ENCODE results near the gene HMCN2.
A peak's percentile ranks its signal among the peaks of the same experiment; 100 is the strongest.

HMCN2 gene

DNA sequence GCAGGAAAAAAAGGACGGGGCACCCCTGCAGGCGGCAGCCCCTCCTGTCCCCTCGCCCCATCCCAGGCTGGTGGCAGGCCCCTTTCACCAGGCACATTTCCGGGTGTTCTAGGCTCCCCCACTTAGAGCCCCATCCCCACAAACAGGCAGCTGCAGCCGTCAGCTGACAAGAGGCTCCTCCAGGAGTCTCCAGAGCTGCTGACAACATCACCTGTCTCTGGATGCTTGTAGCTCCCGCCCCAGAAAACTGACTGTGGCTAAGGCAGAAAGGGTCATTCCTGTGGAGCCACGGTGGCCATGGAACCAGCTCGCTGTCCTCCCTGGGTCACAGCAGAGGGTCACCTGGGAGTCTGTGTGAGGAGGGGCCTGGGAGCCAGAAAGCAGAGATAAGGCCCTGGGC lies 50.9 kb downstream of the HMCN2 start:
- TF ChIP-seq, protein P1, sequence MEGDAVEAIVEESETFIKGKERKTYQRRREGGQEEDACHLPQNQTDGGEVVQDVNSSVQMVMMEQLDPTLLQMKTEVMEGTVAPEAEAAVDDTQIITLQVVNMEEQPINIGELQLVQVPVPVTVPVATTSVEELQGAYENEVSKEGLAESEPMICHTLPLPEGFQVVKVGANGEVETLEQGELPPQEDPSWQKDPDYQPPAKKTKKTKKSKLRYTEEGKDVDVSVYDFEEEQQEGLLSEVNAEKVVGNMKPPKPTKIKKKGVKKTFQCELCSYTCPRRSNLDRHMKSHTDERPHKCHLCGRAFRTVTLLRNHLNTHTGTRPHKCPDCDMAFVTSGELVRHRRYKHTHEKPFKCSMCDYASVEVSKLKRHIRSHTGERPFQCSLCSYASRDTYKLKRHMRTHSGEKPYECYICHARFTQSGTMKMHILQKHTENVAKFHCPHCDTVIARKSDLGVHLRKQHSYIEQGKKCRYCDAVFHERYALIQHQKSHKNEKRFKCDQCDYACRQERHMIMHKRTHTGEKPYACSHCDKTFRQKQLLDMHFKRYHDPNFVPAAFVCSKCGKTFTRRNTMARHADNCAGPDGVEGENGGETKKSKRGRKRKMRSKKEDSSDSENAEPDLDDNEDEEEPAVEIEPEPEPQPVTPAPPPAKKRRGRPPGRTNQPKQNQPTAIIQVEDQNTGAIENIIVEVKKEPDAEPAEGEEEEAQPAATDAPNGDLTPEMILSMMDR (IDR thresholded peaks at IDR 0.05; ENCODE audit: low read depth, low read length) = no peak
- no peaks in the 10 kb centered on the region for H3K27me3 ChIP-seq
- H3K4me3 ChIP-seq (ENCODE audit: low read depth, low read length) = no peak overlapping the region
- DNase-seq = no peak
- H3K9me3 ChIP-seq = no peaks in the 10 kb centered on the region
- peaks cover 16% of the 10 kb centered on the region; the same call in 1 of the 2 replicates for H3K4me1 ChIP-seq
- no peaks in the 10 kb centered on the region for H3K36me3 ChIP-seq

- Histone ChIP-seq H3K36me3 (no peaks in the 10 kb centered on the region), H3K27me3 (no peaks in the 10 kb centered on the region)
- TF ChIP-seq, protein P1 (IDR thresholded peaks at IDR 0.05; ENCODE audit: low read depth, low read length) = no peak
Measured at GRCh38 chr9:130319300-130319699, 53.7 kb downstream of the HMCN2 start.

DNA sequence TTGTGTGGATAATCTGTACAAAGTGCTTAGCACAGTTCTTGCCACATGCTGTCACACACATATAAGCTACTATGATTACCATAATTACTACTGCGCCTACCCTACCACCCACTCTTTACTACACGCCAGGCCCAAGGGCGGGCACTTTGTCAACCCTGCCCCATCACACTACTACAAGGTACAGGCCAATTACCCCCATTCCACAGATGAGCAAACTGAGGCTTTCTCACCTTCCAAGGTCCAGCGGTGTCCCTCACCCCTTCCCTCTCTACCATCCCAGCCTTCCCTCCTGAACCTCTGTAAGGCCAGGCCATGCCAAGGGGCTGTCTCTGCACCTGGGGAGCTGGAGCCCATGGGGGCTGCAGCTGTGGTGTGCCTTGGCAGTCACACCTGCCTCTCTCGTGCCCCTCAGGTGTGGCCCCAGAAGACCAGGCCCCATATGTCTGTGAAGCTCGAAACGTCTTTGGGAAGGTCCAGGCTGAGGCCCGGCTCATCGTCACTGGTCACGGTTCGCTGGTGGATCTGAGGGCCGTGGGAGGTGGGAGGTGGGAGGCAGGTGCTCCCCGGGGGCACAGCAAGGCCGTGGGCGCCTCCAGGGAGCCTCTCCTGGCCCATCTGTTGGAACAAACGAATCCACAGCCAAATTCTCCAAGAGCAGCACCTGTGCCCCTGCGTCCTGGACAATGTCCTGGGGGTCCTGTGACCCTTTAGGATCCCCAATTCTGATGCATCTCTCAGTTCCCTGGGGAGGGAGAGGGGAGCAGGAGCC lies 54.6 kb downstream of the HMCN2 start:
- TF ChIP-seq, protein P1 (IDR thresholded peaks at IDR 0.05; ENCODE audit: low read depth, low read length) = no peak
- peaks cover 16% of the 10 kb centered on the region; the same call in 1 of the 2 replicates for H3K4me1 ChIP-seq
- no peaks in the 10 kb centered on the region for H3K27me3 ChIP-seq
- peak overlapping the region; percentile 39 for H3K4me3 ChIP-seq (ENCODE audit: low read depth, low read length)
- H3K36me3 ChIP-seq = no peaks in the 10 kb centered on the region
- DNase-seq = no peak
- H3K9me3 ChIP-seq = no peaks in the 10 kb centered on the region

More at GRCh38 chr9:130319300-130319699, 53.7 kb downstream of the HMCN2 start:
- Histone ChIP-seq H3K4me3 (ENCODE audit: low read depth, low read length) (no peak overlapping the region), H3K9me3 (no peaks in the 10 kb centered on the region), H3K4me1 (peaks cover 16% of the 10 kb centered on the region; the same call in 1 of the 2 replicates)
- peak; percentile 49 for DNase-seq

DNA sequence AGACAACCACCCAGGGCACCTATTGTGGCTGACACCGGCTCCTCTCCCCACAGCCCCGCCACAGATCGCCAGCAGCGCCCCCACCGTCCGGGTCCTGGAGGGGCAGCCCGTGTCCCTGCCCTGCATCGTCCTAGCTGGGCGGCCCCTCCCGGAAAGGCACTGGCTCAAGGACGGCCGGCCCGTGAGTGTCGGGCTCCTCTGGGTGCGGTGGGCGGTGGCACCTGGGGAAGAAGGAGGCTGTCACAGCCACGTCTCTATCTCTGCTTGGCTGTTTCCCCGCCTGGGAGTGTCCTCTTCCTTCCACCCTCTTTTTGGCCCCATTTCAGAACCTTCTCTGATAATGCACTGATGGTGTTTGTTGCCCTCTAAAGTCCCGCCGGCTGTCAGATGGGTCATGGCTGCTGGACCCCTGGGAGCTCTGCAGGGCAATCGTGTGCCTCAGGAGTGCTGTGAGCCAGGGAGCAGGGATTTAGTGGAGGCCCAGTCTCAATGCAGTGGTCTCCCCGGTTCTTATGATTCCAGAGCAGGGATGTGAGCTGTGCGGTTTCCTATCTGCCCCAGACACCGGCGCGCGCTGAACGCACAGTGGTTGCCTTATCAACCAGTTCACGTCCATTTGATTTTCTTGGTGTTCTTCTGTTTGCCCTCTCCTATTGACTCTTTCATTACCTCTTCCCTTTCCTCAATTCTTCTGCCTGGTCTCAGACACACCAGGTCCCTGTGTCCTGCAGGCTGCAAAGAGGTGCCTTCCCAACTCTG lies 55.3 kb downstream of the HMCN2 start:
- DNase-seq = peak; percentile 65
- Histone ChIP-seq H3K27me3 (no peaks in the 10 kb centered on the region), H3K4me3 (ENCODE audit: low read depth, low read length) (peak overlapping the region; percentile 39), H3K4me1 (peaks cover 19% of the 10 kb centered on the region), H3K36me3 (no peaks in the 10 kb centered on the region), H3K9me3 (no peaks in the 10 kb centered on the region)
- TF ChIP-seq, protein P1 (IDR thresholded peaks at IDR 0.05; ENCODE audit: low read depth, low read length) = peak; percentile 37

- H3K27me3 ChIP-seq = no peaks in the 10 kb centered on the region
- H3K9me3 ChIP-seq = no peaks in the 10 kb centered on the region
- TF ChIP-seq, protein P1 (IDR thresholded peaks at IDR 0.05; ENCODE audit: low read depth, low read length) = no peak
- no peaks in the 10 kb centered on the region for H3K36me3 ChIP-seq
- no peak for DNase-seq
- peaks cover 25% of the 10 kb centered on the region for H3K4me1 ChIP-seq
- no peak overlapping the region for H3K4me3 ChIP-seq (ENCODE audit: low read depth, low read length)
Measured at GRCh38 chr9:130321539-130321938, 56.0 kb downstream of the HMCN2 start.

All from BE2C (cell line).